ENCODE data around the gene ATL1.

- TF ChIP-seq CTCF (conservative IDR thresholded peaks at IDR 0.05; ENCODE audit: low read depth in 2 of 2) (no peak), POLR2AphosphoS5 (IDR thresholded peaks at IDR 0.05; ENCODE audit: low read depth) (no peak), JUNB (IDR thresholded peaks at IDR 0.05; ENCODE audit: unreplicated experiment) (no peak), EZH2phosphoT487 (IDR thresholded peaks at IDR 0.05; ENCODE audit: unreplicated experiment) (no peak), EZH2 (IDR thresholded peaks at IDR 0.05; ENCODE audit: low read depth, unreplicated experiment) (no peak), CREB1 (CRISPR knock-in tag; IDR thresholded peaks at IDR 0.05; ENCODE audit: low read depth) (no peak), REST (IDR thresholded peaks at IDR 0.05; ENCODE audit: unreplicated experiment) (no peak), ZNF114 (CRISPR knock-in tag; IDR thresholded peaks at IDR 0.05) (no peak), ETS1 (IDR thresholded peaks at IDR 0.05) (no peak), NANOG (IDR thresholded peaks at IDR 0.05; ENCODE audit: borderline replicate concordance) (no peak)
These were observed 64.5 kb downstream of the ATL1 start for GRCh38 chr14:50624447-50624846.

Data from GM23338 (cell line).